Osteocyte (in vitro differentiated cells): ENCODE measurements around the gene CDH23. TPM values are rescaled to one million over a fixed set of nuclear protein-coding genes. Genes with fewer than 3 reads are reported as not detected.

Experiments used
- DNase-seq: peaks from one replicate; pipeline ENCODE4 v3.0.0; 2021; ENCODE audit warnings: mixed read lengths; ENCODE audit not compliant: unreplicated experiment; ENCODE audit errors: extremely low spot score
- H3K27ac Mint-ChIP-seq: one replicate; pipeline ENCODE4 v1.8.0; 2021; ENCODE audit warnings: mild to moderate bottlenecking, mixed read lengths; ENCODE audit not compliant: unreplicated experiment
- H3K27me3 Mint-ChIP-seq: one replicate; pipeline ENCODE4 v1.8.0; 2021; ENCODE audit warnings: mixed read lengths; ENCODE audit not compliant: unreplicated experiment
- H3K36me3 Mint-ChIP-seq: one replicate; pipeline ENCODE4 v1.8.0; 2021; ENCODE audit warnings: mixed read lengths; ENCODE audit not compliant: unreplicated experiment
- H3K4me1 Mint-ChIP-seq: one replicate; pipeline ENCODE4 v1.8.0; 2021; ENCODE audit warnings: mixed read lengths; ENCODE audit not compliant: unreplicated experiment
- H3K4me3 Mint-ChIP-seq: one replicate; pipeline ENCODE4 v1.8.0; 2021; ENCODE audit warnings: mild to moderate bottlenecking, moderate library complexity, mixed read lengths; ENCODE audit not compliant: unreplicated experiment
- H3K9me3 Mint-ChIP-seq: one replicate; pipeline ENCODE4 v1.8.0; 2021; ENCODE audit warnings: mixed read lengths; ENCODE audit not compliant: unreplicated experiment
- CTCF ChIP-seq: fragments of 200-600 bp; sonication (generic); IDR thresholded peaks from 2 replicates; pipeline ENCODE4 v1.5.0; 2021; ENCODE audit warnings: antibody characterized with exemption, mild to moderate bottlenecking, moderate library complexity
- total RNA-seq: library from RNA; stranded (reverse); gene quantifications from 2 replicates; pipeline ENCODE4 v1.2.1, GENCODE V29; 2021

Gene CDH23
- total RNA-seq, 1 donor from 2014 or later, result not detected

- Mint-ChIP-seq H3K27ac (no peak overlapping the region), H3K9me3 (no peaks in the 10 kb centered on the region), H3K4me1 (no peaks in the 10 kb centered on the region), H3K27me3 (peaks cover 25% of the 10 kb centered on the region), H3K4me3 (no peak overlapping the region), H3K36me3 (no peaks in the 10 kb centered on the region)
- no peak for DNase-seq
- TF ChIP-seq CTCF, result no peak
These were observed 278.7 kb downstream of the CDH23 start for GRCh38 chr10:71675295-71675970.

DNA sequence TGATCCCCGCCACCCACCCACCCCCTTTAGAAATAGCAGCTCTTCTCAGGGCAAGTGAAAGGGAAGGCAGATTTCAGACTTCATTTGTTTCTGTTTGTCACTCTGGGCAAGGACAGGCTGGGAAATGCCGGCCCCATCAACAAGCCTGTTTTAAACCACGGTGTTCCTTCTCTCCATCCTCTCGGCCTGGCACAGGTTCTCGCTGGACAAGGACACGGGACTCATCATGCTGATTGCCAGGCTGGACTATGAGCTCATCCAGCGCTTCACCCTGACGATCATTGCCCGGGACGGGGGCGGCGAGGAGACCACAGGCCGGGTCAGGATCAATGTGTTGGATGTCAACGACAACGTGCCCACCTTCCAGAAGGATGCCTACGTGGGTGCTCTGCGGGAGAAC lies 280.5 kb downstream of the CDH23 start:
- Mint-ChIP-seq H3K4me3 (no peak overlapping the region), H3K27me3 (peaks cover 37% of the 10 kb centered on the region), H3K4me1 (no peaks in the 10 kb centered on the region), H3K27ac (no peak overlapping the region), H3K9me3 (no peaks in the 10 kb centered on the region), H3K36me3 (no peaks in the 10 kb centered on the region)
- no peak for DNase-seq
- no peak for TF ChIP-seq CTCF

DNA sequence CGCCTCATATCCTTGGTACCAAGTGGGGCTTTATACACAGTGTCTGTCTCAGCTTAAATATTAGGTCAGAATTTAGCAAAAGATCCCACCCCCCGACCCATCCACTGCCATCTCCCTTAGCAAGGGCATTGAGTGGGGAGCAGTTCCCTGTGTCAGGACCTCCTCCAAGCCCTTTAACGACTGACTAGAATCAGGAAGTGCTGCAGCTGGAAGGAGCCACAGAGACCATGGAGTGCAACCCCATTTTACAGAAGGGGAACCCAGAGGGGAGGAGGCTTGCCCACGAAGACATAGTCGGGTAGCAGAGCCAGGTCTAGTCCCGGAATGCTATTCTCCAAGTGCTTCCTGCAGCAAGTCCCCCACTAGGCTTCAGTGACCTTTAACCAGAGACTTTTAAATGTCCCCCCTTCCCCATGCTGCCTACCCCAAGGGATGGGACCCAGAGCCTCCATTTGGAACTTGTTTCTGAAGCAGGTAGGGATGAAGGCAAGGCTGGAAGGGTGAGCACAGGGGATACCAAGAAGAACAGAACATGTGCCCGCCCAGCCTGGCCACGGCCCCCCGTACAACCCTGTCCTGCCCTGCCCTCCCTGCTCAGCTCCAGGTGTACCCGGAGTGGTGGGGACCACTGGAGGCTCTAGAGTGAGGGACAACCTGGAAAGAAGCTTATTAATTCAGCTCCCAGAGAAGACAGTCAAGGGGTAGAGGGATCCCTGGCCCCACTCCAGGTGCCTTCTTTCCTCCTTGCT lies 281.5 kb downstream of the CDH23 start:
- Mint-ChIP-seq H3K9me3 (no peaks in the 10 kb centered on the region), H3K4me1 (no peaks in the 10 kb centered on the region), H3K27ac (no peak overlapping the region), H3K4me3 (no peak overlapping the region), H3K36me3 (no peaks in the 10 kb centered on the region), H3K27me3 (peaks cover 39% of the 10 kb centered on the region)
- no peak for TF ChIP-seq CTCF
- no peak for DNase-seq

DNA sequence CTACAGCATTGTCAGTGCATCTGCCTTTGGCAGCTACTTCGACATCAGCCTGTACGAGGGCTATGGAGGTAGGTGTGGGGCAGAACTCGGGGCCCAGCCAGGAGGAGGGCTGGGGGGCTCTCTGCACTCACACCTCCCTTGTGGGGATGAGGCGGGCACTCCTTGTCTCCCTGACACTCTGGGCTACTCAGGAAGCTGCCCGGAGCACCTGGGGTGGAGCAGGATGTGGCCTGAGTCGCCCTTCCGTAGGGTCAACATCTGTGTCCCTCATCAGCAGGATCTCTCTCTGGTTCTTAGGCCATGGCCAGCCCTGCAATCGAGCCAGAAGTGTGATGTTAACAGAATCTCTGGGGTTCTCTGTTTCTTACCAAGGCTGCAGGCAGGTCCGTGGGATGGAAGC lies 282.7 kb downstream of the CDH23 start:
- no peak overlapping the region for H3K27ac Mint-ChIP-seq
- no peak for DNase-seq
- no peaks in the 10 kb centered on the region for H3K9me3 Mint-ChIP-seq
- peaks cover 41% of the 10 kb centered on the region for H3K27me3 Mint-ChIP-seq
- no peaks in the 10 kb centered on the region for H3K4me1 Mint-ChIP-seq
- TF ChIP-seq CTCF, result no peak
- H3K4me3 Mint-ChIP-seq, result no peak overlapping the region
- no peaks in the 10 kb centered on the region for H3K36me3 Mint-ChIP-seq

GRCh38 chr10:71681977-71682376 lies 285.3 kb downstream of the CDH23 start:
- no peak overlapping the region for H3K27ac Mint-ChIP-seq

More at GRCh38 chr10:71681977-71682376, 285.3 kb downstream of the CDH23 start:
- no peak overlapping the region for H3K4me3 Mint-ChIP-seq
- peaks cover 50% of the 10 kb centered on the region for H3K27me3 Mint-ChIP-seq
- H3K36me3 Mint-ChIP-seq, result no peaks in the 10 kb centered on the region
- no peak for TF ChIP-seq CTCF
- no peaks in the 10 kb centered on the region for H3K4me1 Mint-ChIP-seq
- H3K9me3 Mint-ChIP-seq, result no peaks in the 10 kb centered on the region
- no peak for DNase-seq
